Measurements from ENCODE around the gene MYOC. TPM values are rescaled to one million over a fixed set of nuclear protein-coding genes. Genes with fewer than 3 reads are reported as not detected.
"Not testable (repeated sequence)": the region's sequence is repeated elsewhere in the genome, so short reads cannot be mapped to it uniquely, and the experiment has no call there.

Gene MYOC
- polyA plus RNA-seq, 1 donor, result 2.4 TPM

- DNase-seq, result no peak
These were observed 51.6 kb downstream of the MYOC start for GRCh38 chr1:171600862-171601261.

GRCh38 chr1:171600310-171600709, 52.2 kb downstream of the MYOC start:
- DNase-seq, result not testable (repeated sequence)

GRCh38 chr1:171597203-171597602, 55.3 kb downstream of the MYOC start:
- DNase-seq, result no peak

- no peak for DNase-seq
These were observed 55.8 kb downstream of the MYOC start for GRCh38 chr1:171596705-171597104.

- no peak for DNase-seq
These were observed 56.4 kb downstream of the MYOC start for GRCh38 chr1:171596119-171596518.

- DNase-seq, result no peak
These were observed 57.2 kb downstream of the MYOC start for GRCh38 chr1:171595324-171595723.

GRCh38 chr1:171590022-171590421, 62.5 kb downstream of the MYOC start:
- DNase-seq, result no peak

GRCh38 chr1:171588230-171588629, 64.3 kb downstream of the MYOC start:
- DNase-seq, result no peak

GRCh38 chr1:171585715-171586114, 66.8 kb downstream of the MYOC start:
- DNase-seq, result no peak

Other genes with a start within 250 kb of the MYOC start
- 62.1 TPM for gene PRRC2C, start 167.2 kb downstream of the MYOC start, polyA plus RNA-seq (ENCODE audit: insufficient read length)
- gene MYOCOS, start 30.4 kb downstream of the MYOC start, polyA plus RNA-seq (ENCODE audit: insufficient read length), result not detected
- gene VAMP4, start 89.4 kb upstream of the MYOC start, polyA plus RNA-seq (ENCODE audit: insufficient read length), result 7.8 TPM
- 20.3 TPM for gene METTL13, start 129.0 kb upstream of the MYOC start, polyA plus RNA-seq (ENCODE audit: insufficient read length)
- gene DNM3, start 188.8 kb upstream of the MYOC start, polyA plus RNA-seq (ENCODE audit: insufficient read length), result 1.9 TPM